HL-60 (cell line): ENCODE data around the gene DMD.

Experiments used
- CTCF ChIP-seq: IDR thresholded peaks from one replicate; pipeline ENCODE4 v1.5.1; 2011; ENCODE audit warnings: low read length, control low read depth, inconsistent platforms; ENCODE audit not compliant: insufficient read depth
- POLR2AphosphoS5 ChIP-seq: IDR thresholded peaks from 2 replicates; pipeline ENCODE4 v1.6.1; 2012; ENCODE audit warnings: low read depth

GRCh38 chrX:32804034-32804433 is 407.3 kb downstream of the DMD start:
- no peak for TF ChIP-seq CTCF
- no peak for TF ChIP-seq POLR2AphosphoS5
